ENCODE data around the gene GRPEL1. TPM values are rescaled to one million over a fixed set of nuclear protein-coding genes. Genes with fewer than 3 reads are reported as not detected.
A peak's percentile ranks its signal among the peaks of the same experiment; 100 is the strongest.

Gene GRPEL1
- total RNA-seq, 1 donor from 2014 or later: 32.3 TPM

GRCh38 chr4:7043284-7044136, 24.4 kb downstream of the GRPEL1 start, which contains the start of gene TADA2B:
Gene TADA2B, plus strand, starts transcription at chr4:7043372. Its CDS starts 208 bp downstream, at chr4:7043580.
- DNase-seq: peak; percentile 63

- peak; percentile 98 for DNase-seq
Observed at GRCh38 chr4:7042503-7043283, 25.2 kb downstream of the GRPEL1 start.

- no peak for DNase-seq
Observed at GRCh38 chr4:7041801-7042502, 25.9 kb downstream of the GRPEL1 start.

- no peak for DNase-seq
Observed at GRCh38 chr4:7041246-7041645, 26.6 kb downstream of the GRPEL1 start.

- no peak for DNase-seq
Observed at GRCh38 chr4:7040765-7041164, 27.1 kb downstream of the GRPEL1 start.

- peak; percentile 38 for DNase-seq
Observed at GRCh38 chr4:7037425-7037824, 30.4 kb downstream of the GRPEL1 start.

- no peak for DNase-seq
Observed at GRCh38 chr4:7034262-7035081, 33.4 kb downstream of the GRPEL1 start.

- DNase-seq: no peak
Observed at GRCh38 chr4:7032596-7032995, 35.3 kb downstream of the GRPEL1 start.

GRCh38 chr4:7031558-7032449, 36.1 kb downstream of the GRPEL1 start:
- DNase-seq: peak; percentile 47

- no peak for DNase-seq
Observed at GRCh38 chr4:7030856-7031255, 37.0 kb downstream of the GRPEL1 start.

- DNase-seq: no peak
Observed at GRCh38 chr4:7029921-7030320, 37.9 kb downstream of the GRPEL1 start.

GRCh38 chr4:7029212-7029611, 38.7 kb downstream of the GRPEL1 start:
- no peak for DNase-seq

- no peak for DNase-seq
Observed at GRCh38 chr4:7027913-7028312, 40.0 kb downstream of the GRPEL1 start.

GRCh38 chr4:7027284-7027683, 40.6 kb downstream of the GRPEL1 start:
- DNase-seq: no peak

- DNase-seq: no peak
Observed at GRCh38 chr4:7026107-7026506, 41.8 kb downstream of the GRPEL1 start.

- DNase-seq: no peak
Observed at GRCh38 chr4:7025040-7025602, 42.7 kb downstream of the GRPEL1 start.

GRCh38 chr4:7024336-7024890, 43.5 kb downstream of the GRPEL1 start:
- no peak for DNase-seq

GRCh38 chr4:7023901-7024300, 44.0 kb downstream of the GRPEL1 start:
- DNase-seq: no peak

- DNase-seq: no peak
Observed at GRCh38 chr4:7023486-7023885, 44.4 kb downstream of the GRPEL1 start.

GRCh38 chr4:7021930-7022664, 45.8 kb downstream of the GRPEL1 start:
- no peak for DNase-seq
